ENCODE measurements around the gene TCF25.

The TCF25 gene

DNA sequence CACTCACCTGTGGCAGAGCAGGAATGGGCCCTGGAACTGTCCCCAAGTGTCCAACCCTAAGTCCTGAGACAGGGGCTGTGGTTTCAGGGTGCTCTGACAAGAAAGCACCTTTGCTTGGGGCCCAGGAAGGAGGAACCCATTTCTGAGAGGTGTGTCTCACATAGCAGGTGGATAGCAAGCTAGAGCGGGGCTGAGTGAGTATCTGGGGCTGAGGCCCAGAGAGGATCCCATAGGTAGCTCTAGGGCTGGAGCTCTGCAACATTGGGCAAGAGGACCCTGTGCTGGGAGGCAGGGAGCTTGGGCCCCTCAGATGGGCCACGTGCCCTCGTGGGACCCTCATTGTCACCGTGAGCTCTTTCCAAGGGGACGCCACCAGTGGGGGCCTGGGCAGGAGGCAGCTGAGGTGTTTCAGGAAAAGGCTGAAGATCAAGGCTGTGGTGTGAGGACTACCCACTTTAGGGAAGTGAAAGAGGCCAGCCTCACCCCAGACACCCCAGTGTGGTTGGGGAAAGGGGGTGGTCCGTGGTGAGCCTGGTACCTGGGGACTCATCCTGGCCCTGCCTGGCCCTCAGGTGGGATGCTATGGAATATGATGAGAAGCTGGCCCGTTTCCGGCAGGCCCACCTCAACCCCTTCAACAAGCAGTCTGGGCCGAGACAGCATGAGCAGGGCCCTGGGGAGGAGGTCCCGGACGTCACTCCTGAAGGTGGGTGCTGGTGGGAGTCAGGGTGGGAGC, 80.4 kb downstream of the TCF25 start:
- H3K36me3 ChIP-seq (ENCODE audit: control insufficient read depth, insufficient read depth, low read length): peaks cover 2% of the 10 kb centered on the region; the same call in 1 of the 2 replicates
- no peaks in the 10 kb centered on the region for H3K27me3 ChIP-seq (replicated peaks; ENCODE audit: control insufficient read depth, insufficient read depth, low read length)
- DNase-seq (ENCODE audit: extremely low read depth, insufficient read length): peak; percentile 82
- TF ChIP-seq CTCF (IDR thresholded peaks at IDR 0.05; ENCODE audit: insufficient read depth, low read length, poor library complexity, severe bottlenecking): no peak
- no peak overlapping the region for H3K4me3 ChIP-seq (replicated peaks; ENCODE audit: low read depth, low read length)

DNA sequence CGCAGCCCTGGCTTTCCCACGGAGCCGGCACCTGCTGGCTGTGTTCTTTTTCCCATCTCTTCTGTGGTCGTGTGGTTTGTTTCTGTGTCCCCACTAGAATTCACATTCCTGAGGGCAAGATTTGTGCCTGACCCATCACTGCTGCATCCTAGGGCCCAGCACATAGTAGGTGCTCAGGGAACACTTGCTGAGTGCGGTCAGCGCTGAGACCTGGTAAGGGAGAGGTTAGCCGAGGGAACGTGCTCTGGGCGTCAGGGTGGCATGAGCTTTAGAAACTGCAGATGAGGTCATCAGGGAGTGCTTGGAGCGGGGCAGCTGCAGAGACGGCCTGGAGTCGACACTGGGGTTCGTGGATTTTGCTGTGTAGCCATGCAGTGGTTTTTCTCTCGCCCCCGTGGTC, 81.1 kb downstream of the TCF25 start:
- Histone ChIP-seq H3K36me3 (ENCODE audit: control insufficient read depth, insufficient read depth, low read length) (peaks cover 2% of the 10 kb centered on the region; the same call in 1 of the 2 replicates), H3K27me3 (replicated peaks; ENCODE audit: control insufficient read depth, insufficient read depth, low read length) (no peaks in the 10 kb centered on the region), H3K4me3 (replicated peaks; ENCODE audit: low read depth, low read length) (no peak overlapping the region)
- TF ChIP-seq CTCF (IDR thresholded peaks at IDR 0.05; ENCODE audit: insufficient read depth, low read length, poor library complexity, severe bottlenecking): no peak
- DNase-seq (ENCODE audit: extremely low read depth, insufficient read length): no peak

DNA sequence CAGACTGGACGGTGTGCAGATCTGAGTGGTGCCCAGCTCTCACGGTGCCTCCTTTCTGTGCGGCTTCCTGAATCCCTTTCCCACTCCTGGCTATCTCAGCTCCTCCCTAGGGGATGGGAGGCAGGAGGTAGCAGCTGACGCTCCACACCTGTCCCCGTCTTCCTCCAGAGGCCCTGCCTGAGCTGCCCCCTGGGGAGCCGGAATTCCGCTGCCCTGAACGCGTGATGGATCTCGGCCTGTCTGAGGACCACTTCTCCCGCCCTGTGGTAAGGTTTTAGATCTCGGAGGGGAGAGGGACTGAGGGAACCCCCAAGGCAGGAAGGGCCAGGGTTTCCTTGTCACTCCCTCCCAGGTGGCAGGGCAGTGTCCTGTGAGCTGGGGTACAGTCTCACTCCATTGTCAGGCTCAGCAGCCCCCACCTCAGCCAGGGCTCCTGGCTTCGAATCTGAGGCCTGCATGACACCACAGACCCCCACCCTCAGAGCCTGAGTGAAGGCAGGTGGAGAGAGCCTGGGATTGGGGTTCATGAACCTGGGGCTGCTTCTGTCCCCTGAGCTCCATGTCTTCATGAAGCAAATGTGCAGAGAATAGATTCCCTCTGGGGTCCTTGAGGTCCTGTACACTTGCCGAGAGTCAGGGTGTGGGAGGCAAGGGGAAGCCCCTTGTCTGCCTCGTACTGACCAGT, 81.8 kb downstream of the TCF25 start:
- peaks cover 2% of the 10 kb centered on the region; the same call in 1 of the 2 replicates for H3K36me3 ChIP-seq (ENCODE audit: control insufficient read depth, insufficient read depth, low read length)
- no peak for DNase-seq (ENCODE audit: extremely low read depth, insufficient read length)
- no peak overlapping the region for H3K4me3 ChIP-seq (replicated peaks; ENCODE audit: low read depth, low read length)
- no peak for TF ChIP-seq CTCF (IDR thresholded peaks at IDR 0.05; ENCODE audit: insufficient read depth, low read length, poor library complexity, severe bottlenecking)
- no peaks in the 10 kb centered on the region for H3K27me3 ChIP-seq (replicated peaks; ENCODE audit: control insufficient read depth, insufficient read depth, low read length)

- Histone ChIP-seq H3K4me3 (replicated peaks; ENCODE audit: low read depth, low read length) (no peak overlapping the region), H3K27me3 (replicated peaks; ENCODE audit: control insufficient read depth, insufficient read depth, low read length) (no peaks in the 10 kb centered on the region), H3K36me3 (ENCODE audit: control insufficient read depth, insufficient read depth, low read length) (peaks cover 4% of the 10 kb centered on the region)
- DNase-seq (ENCODE audit: extremely low read depth, insufficient read length): no peak
- TF ChIP-seq CTCF (IDR thresholded peaks at IDR 0.05; ENCODE audit: insufficient read depth, low read length, poor library complexity, severe bottlenecking): no peak
These were observed 83.3 kb downstream of the TCF25 start for GRCh38 chr16:89956505-89957215.

DNA sequence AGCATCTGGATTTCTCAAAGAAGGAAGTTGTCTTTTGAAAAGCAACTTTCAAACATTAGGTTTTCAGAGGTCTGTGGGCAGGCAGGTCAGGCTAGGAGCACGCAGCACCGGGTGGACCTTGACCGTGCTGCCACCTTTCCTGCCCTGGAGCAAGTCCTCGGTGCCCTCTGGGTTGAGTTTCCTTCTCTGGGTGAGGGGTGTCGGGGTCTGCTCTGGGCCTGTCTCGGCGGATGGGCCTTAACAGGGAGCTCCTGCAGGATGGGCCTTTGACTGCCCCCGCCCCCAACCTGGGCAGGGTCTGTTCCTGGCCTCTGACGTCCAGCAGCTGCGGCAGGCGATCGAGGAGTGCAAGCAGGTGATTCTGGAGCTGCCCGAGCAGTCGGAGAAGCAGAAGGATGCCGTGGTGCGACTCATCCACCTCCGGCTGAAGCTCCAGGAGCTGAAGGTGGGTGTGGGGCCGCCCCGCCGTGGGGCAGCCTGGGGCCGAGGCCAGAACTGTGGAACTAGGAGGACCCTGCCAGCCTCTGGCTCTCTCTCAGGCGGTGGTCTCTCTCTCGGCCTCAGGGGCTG, 83.9 kb downstream of the TCF25 start:
- TF ChIP-seq CTCF (IDR thresholded peaks at IDR 0.05; ENCODE audit: insufficient read depth, low read length, poor library complexity, severe bottlenecking): no peak
- Histone ChIP-seq H3K4me3 (replicated peaks; ENCODE audit: low read depth, low read length) (no peak overlapping the region), H3K27me3 (replicated peaks; ENCODE audit: control insufficient read depth, insufficient read depth, low read length) (no peaks in the 10 kb centered on the region), H3K36me3 (ENCODE audit: control insufficient read depth, insufficient read depth, low read length) (peaks cover 4% of the 10 kb centered on the region)
- no peak for DNase-seq (ENCODE audit: extremely low read depth, insufficient read length)

All from GM06990 (cell line).